ENCODE measurements around the gene SHISA5. TPM values are rescaled to one million over a fixed set of nuclear protein-coding genes. Genes with fewer than 3 reads are reported as not detected.
"Not testable (repeated sequence)": the region's sequence is repeated elsewhere in the genome, so short reads cannot be mapped to it uniquely, and the experiment has no call there.

Gene SHISA5
- total RNA-seq, 1 donor from 2014 or later: 95.7 TPM

DNA sequence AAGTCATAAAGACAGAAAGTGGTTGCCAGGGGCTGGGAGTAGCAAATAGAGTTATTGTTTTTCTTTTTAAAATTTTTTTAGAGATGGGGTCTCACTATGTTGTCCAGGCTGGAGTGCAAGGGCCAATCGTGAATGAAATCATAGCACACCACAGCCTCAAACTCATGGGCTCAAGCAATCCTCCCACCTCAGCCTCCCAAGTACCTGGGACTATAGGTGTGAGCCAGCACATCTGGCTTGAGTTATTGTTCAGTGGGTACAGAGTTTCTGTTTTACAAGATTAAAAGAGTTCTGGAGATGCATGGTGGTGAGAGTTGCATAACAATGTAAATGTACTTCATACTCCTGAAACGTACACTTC, 29.0 kb upstream of the SHISA5 start:
- no peak overlapping the region for H3K4me3 Mint-ChIP-seq
- DNase-seq (no peak), ATAC-seq (ENCODE audit: low read depth) (no peak)
- ChIA-PET CTCF (no interaction called here), POLR2A (no interaction called here)
- H3K27me3 Mint-ChIP-seq: no peaks in the 10 kb centered on the region
- no peaks in the 10 kb centered on the region for H3K9me3 Mint-ChIP-seq
- intact Hi-C loops (cut with micrococcal nuclease): no loop called here
- TF ChIP-seq, protein P1, sequence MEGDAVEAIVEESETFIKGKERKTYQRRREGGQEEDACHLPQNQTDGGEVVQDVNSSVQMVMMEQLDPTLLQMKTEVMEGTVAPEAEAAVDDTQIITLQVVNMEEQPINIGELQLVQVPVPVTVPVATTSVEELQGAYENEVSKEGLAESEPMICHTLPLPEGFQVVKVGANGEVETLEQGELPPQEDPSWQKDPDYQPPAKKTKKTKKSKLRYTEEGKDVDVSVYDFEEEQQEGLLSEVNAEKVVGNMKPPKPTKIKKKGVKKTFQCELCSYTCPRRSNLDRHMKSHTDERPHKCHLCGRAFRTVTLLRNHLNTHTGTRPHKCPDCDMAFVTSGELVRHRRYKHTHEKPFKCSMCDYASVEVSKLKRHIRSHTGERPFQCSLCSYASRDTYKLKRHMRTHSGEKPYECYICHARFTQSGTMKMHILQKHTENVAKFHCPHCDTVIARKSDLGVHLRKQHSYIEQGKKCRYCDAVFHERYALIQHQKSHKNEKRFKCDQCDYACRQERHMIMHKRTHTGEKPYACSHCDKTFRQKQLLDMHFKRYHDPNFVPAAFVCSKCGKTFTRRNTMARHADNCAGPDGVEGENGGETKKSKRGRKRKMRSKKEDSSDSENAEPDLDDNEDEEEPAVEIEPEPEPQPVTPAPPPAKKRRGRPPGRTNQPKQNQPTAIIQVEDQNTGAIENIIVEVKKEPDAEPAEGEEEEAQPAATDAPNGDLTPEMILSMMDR (IDR thresholded peaks at IDR 0.05): no peak
- no peak overlapping the region for H3K27ac Mint-ChIP-seq
- H3K4me1 Mint-ChIP-seq: no peaks in the 10 kb centered on the region
- no peaks in the 10 kb centered on the region for H3K36me3 Mint-ChIP-seq (ENCODE audit: low read depth)

DNA sequence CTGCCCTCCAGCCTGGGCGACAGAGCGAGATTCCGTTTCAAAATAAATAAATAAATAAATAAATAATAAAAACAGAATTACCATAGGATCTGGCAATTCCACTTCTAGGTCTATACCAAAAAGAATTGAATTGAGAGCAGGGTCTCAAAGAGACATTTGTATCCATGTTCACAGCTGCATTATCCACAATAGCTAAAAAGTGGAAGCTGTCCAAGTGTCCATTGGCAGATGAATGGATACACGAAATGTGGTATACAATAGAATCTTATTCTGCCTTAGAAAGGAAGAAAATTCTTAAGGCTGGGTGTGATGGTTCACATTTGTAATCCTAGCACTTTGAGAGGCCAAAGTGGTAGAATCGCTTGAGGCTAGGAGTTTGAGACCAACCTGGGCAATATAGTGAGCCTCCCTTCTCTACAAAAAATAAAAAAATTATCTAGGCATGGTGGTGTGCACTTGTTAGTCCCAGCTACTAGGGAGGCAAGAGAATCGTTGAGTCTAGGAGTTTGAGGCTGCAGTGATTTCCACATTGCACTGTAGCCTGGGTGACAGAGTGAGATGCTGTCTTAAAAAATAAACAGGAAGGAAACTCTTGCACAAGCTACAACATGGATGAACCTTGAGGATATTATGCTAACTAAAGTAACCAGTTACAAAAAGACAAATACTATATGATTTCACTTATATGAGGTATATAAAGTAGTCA, 28.4 kb upstream of the SHISA5 start:
- Mint-ChIP-seq H3K36me3 (ENCODE audit: low read depth) (no peaks in the 10 kb centered on the region), H3K4me1 (no peaks in the 10 kb centered on the region), H3K9me3 (no peaks in the 10 kb centered on the region), H3K27me3 (no peaks in the 10 kb centered on the region), H3K27ac (no peak overlapping the region), H3K4me3 (no peak overlapping the region)
- ATAC-seq (ENCODE audit: low read depth) (no peak), DNase-seq (no peak)
- TF ChIP-seq, protein P1 (IDR thresholded peaks at IDR 0.05): no peak
- intact Hi-C loops (cut with micrococcal nuclease): no loop called here
- ChIA-PET CTCF (no interaction called here), POLR2A (no interaction called here)

DNA sequence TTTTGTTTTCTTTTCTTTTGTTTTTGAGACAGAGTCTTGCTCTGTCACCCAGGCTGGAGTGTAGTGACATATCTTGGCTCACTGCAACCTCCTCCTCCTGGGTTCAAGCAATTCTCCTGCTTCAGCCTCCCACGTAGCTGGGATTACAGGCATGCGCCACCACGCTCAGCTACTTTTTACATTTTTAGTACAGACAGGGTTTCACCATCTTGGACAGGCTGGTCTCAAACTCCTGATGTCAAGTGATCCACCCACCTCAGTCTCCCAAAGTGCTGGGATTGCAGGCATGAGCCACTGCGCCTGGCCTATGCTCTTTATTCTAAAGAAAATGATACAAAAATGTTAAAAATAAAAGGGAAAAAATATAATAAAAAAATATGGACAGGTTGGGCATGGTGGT, 26.7 kb upstream of the SHISA5 start:
- H3K27ac Mint-ChIP-seq; intact Hi-C loops (cut with micrococcal nuclease); POLR2A ChIA-PET; DNase-seq; H3K36me3 Mint-ChIP-seq (ENCODE audit: low read depth); H3K9me3 Mint-ChIP-seq; H3K4me1 Mint-ChIP-seq; CTCF ChIA-PET; H3K4me3 Mint-ChIP-seq; H3K27me3 Mint-ChIP-seq; ATAC-seq (ENCODE audit: low read depth): not testable (repeated sequence)

DNA sequence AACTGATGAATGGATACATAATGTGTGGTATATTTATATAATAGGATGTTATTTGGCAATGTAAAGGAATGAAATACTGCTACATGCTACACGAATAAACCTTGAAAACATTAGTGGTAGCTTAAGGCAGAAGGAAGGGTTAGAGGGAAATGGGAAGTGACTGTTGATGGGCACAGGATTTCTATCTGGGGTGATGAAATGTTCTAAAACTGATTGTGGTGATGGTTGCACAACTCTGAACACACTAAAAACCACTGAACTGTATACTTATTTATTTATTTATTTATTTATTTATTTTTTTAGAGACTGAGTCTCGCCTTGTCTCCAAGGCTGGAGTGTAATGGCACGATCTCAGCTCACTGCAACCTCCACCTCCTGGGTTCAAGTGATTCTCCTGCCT, 24.8 kb upstream of the SHISA5 start:
- intact Hi-C loops (cut with micrococcal nuclease): no loop called here
- ATAC-seq (ENCODE audit: low read depth) (no peak), DNase-seq (no peak)
- TF ChIP-seq, protein P1 (IDR thresholded peaks at IDR 0.05): no peak
- ChIA-PET CTCF (no interaction called here), POLR2A (no interaction called here)
- Mint-ChIP-seq H3K27me3 (no peaks in the 10 kb centered on the region), H3K4me1 (no peaks in the 10 kb centered on the region), H3K36me3 (ENCODE audit: low read depth) (no peaks in the 10 kb centered on the region), H3K4me3 (no peak overlapping the region), H3K9me3 (no peaks in the 10 kb centered on the region), H3K27ac (no peak overlapping the region)

DNA sequence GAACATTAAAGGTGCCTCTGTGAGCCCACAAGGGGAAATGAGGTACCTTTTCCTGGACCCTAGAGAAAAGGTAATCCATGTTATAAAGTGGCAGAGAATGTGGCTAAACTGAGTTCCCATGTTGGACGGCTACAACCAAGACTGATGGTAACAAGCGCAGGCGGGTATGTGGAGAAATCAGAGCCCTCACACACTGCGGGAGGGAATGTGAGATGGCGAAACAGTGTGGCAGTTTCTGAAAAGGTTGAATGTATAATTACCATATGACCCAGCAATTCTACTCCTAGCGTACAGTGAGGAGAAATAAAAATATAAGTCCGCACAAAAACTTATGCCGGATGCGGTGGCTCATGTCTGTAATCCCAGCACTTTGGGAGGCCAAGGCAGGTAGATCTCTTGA, 24.1 kb upstream of the SHISA5 start:
- H3K36me3 Mint-ChIP-seq (ENCODE audit: low read depth): no peaks in the 10 kb centered on the region
- intact Hi-C loops (cut with micrococcal nuclease): no loop called here
- H3K27me3 Mint-ChIP-seq: no peaks in the 10 kb centered on the region
- TF ChIP-seq, protein P1 (IDR thresholded peaks at IDR 0.05): no peak
- ChIA-PET POLR2A (interaction anchor here (0.6 kb wide), 1 partner anchor 62 kb away, joined by 9 read pairs; no protein-coding TSS in a partner anchor), CTCF (no interaction called here)
- H3K4me3 Mint-ChIP-seq: no peak overlapping the region
- DNase-seq (no peak), ATAC-seq (ENCODE audit: low read depth) (no peak)
- H3K27ac Mint-ChIP-seq: no peak overlapping the region
- H3K9me3 Mint-ChIP-seq: no peaks in the 10 kb centered on the region
- H3K4me1 Mint-ChIP-seq: no peaks in the 10 kb centered on the region

DNA sequence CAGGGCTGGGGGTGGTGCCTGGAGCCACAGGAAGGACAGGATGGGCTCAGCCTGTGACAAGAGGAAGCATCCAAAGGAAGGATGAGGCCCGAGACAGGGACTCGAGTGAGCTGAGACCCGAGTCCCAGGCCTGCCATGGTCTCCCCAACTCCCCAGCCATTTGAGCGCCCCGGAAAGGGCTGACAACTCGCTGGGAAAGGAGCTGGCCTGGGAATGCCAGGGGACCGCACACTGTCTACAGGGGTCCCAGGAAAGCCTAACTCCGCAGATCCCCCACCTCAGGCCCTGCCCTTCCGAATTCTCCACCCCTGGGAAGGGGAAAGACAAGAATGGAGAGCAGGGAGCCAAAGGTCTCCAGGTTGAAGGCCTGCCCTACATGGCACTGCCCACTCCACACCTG, 21.0 kb upstream of the SHISA5 start:
- CTCF ChIA-PET: no interaction called here
- Mint-ChIP-seq H3K27ac (no peak overlapping the region), H3K4me3 (no peak overlapping the region), H3K4me1 (no peaks in the 10 kb centered on the region), H3K36me3 (ENCODE audit: low read depth) (no peaks in the 10 kb centered on the region), H3K27me3 (no peaks in the 10 kb centered on the region), H3K9me3 (no peaks in the 10 kb centered on the region)
- intact Hi-C loops (cut with micrococcal nuclease): no loop called here
- POLR2A ChIA-PET: no interaction called here
- TF ChIP-seq, protein P1 (IDR thresholded peaks at IDR 0.05): no peak
- ATAC-seq (ENCODE audit: low read depth) (no peak), DNase-seq (no peak)

Measured in activated B cell treated with CpG ODN at 0.5 μM for 24 hours (primary cell).